Endometrial microvascular endothelial cells (primary cell): ENCODE measurements around the gene PPP4R1. TPM values are rescaled to one million over a fixed set of nuclear protein-coding genes. Genes with fewer than 3 reads are reported as not detected.
"Not testable (repeated sequence)": the region's sequence is repeated elsewhere in the genome, so short reads cannot be mapped to it uniquely, and the experiment has no call there.

Experiments
- in situ Hi-C: cut with HindIII; loops from 2 replicates; pipeline ENCODE4 v1.10.0; 2017; ENCODE audit warnings: low sequenced_read_pairs, low pct_unique_long_range_greater_than_20kb; ENCODE audit errors: inconsistent ontology term
- total RNA-seq: library from RNA; depleted of rRNA; stranded (reverse); fragments of >200 nt; gene quantifications from one replicate; pipeline ENCODE4 v1.2.3, GENCODE V29; 2015; ENCODE audit errors: inconsistent ontology term

The PPP4R1 gene
- total RNA-seq, 1 donor from 2014 or later, result 103 TPM

GRCh38 chr18:9631814-9632496 is 17.6 kb upstream of the PPP4R1 start:
- in situ Hi-C loops, result no loop called here

DNA sequence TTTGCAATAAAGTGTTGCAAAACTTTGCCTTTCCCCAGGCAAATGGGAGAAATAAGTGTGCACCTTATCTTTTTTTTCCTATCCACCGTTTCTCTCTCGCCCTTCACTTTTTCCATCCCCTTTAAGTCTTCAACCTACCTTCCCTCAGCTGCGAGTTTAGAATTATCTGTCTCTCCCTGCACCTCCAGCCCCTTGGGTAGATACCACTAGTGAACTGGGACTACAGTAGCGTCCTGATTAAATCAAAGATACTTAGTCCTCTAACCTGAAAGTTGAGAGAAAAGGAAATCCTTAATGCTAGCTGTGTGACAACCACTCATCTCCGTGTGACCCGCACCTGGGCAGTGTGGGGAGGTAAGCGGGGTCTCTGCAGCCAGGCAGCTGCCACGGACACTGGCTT is 16.1 kb upstream of the PPP4R1 start:
- in situ Hi-C loops, result no loop called here

DNA sequence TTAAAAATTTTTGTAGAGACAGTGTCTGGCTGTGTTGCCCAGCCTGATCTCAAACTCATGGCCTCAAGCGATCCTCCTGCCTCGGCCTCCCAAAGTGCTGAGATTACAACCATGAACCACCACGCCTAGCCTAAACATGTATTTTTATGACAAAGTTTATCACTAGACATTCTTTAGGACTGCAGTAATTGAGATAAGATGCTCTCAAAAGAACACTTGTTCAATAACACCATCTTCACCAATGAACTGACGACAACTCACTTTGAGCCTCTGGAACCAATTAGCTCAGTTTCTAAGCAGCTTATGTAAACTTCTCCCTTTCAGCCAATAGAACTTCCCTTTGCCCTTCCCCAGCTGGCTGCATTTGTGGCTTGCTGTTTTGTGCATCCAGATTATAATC is 15.3 kb upstream of the PPP4R1 start:
- in situ Hi-C loops, result no loop called here

DNA sequence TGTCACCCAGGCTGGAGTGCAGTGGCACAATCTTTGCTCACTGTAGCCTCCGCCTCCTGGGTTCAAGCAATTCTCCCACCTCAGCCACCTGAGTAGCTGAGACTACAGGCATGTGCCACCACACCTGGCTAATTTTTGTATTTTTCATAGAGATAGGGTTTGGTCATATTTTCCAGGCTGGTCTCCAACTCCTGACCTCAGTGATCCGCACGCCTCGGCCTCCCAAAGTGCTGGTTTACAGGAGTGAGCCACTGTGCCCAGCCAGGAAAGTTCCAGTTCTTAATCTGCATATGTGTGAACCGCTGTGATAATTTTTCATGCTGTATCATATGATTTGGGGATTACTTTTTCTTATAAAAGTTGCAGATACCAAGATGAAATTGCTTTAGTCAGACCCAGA is 14.6 kb upstream of the PPP4R1 start:
- in situ Hi-C loops, result no loop called here

DNA sequence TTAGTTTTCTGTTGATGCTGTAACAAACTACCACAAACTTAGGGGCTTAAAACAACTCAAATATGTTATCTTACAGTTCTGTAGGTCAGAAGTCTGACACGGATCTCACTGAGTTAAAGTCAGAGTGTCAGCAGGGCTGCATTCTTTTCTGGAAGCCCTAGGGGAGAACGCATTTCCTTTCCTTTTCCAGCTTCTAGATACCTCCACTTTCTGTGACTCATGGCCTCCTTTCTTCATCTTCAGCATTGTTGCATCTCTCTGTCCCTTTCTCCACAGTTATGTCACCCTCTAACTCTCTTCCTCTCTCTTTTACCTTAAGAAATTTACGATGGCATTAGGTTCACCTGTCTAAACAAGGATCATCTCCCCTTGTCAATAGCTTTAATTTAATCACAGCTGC is 13.3 kb upstream of the PPP4R1 start:
- in situ Hi-C loops, result no loop called here

GRCh38 chr18:9619990-9620389 is 5.6 kb upstream of the PPP4R1 start:
- in situ Hi-C loops, result no loop called here

- in situ Hi-C loops, result no loop called here
Measured at GRCh38 chr18:9619545-9619944, 5.2 kb upstream of the PPP4R1 start.

GRCh38 chr18:9619056-9619455 is 4.7 kb upstream of the PPP4R1 start:
- in situ Hi-C loops, result no loop called here

DNA sequence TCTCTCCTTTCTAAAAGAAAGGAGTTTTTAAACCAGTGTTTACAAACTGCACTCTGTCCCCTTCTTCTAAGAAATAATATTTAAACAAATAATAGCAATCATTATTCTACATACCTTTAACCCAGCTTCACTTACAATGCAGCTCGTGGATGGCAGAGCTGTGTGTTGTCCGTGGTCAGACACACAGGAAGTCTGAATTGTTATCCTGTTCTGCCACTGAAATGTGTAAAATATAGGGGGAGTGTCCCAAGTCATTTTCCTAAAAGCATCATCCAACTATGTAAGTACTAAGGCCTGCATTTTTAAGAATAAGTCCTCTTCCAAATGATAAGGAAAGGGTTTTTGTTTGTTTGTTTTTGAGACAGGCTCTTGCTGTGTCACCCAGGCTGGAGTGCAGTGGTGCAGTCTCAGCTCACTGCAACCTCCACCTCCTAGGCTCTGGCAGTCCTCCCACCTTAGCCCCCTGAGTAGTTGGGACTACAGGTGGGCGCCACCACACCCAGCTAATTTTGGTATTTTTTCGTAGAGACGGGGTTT is 2.7 kb upstream of the PPP4R1 start:
- in situ Hi-C loops, result no loop called here

GRCh38 chr18:9616049-9616448 is 1.7 kb upstream of the PPP4R1 start:
- in situ Hi-C loops, result no loop called here

DNA sequence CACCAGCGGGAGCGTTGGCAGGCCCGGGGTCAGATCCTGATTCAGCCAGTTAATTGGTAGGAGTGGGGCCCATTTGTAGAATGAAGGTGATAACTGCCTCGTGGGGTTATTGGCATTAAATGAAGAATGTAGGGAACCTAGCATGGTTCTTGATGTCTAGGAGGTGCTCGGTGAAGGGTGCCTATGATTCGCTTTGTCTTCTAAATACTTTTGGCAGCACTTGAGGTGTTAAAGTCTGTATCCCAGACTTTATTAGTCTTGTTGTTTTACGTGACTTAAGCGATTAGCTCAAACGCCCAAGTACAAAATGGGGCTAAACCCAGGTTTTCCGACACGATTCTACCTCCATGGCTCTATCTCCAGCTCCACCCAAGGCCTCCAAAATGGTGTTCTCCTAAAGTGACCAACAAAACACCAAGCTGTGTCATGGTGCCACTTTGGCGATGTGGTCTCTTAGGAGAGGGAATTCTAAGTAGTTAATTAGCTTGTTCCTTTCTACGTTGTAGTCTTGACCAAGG is 980 bp upstream of the PPP4R1 start:
- in situ Hi-C loops, result no loop called here

GRCh38 chr18:9613550-9614400 is 584 bp downstream of the PPP4R1 start:
- in situ Hi-C loops, result no loop called here

DNA sequence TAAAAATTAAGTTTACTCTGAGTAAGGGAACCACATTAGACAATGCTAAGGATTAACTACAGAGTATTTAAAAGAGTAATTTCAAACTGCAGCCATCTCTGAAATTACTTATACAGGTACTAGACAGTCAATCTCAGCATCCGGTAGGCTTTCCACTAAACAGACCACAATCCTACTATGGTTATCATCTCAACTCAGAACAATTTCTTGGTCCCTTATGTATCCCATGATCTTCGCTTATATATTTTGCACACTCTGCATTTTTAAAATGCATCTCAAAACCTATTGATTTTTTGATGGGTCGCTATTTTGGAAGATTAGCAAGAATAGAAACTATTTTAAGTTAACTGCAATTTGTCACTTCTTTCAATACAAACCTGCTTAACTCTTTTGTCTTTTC is 1.4 kb downstream of the PPP4R1 start:
- in situ Hi-C loops, result no loop called here

GRCh38 chr18:9612215-9612830 is 2.0 kb downstream of the PPP4R1 start:
- in situ Hi-C loops, result no loop called here

- in situ Hi-C loops, result no loop called here
Measured at GRCh38 chr18:9609190-9609589, 5.2 kb downstream of the PPP4R1 start.

- in situ Hi-C loops, result no loop called here
Measured at GRCh38 chr18:9608728-9609127, 5.6 kb downstream of the PPP4R1 start.

- in situ Hi-C loops, result no loop called here
Measured at GRCh38 chr18:9608298-9608697, 6.1 kb downstream of the PPP4R1 start.

DNA sequence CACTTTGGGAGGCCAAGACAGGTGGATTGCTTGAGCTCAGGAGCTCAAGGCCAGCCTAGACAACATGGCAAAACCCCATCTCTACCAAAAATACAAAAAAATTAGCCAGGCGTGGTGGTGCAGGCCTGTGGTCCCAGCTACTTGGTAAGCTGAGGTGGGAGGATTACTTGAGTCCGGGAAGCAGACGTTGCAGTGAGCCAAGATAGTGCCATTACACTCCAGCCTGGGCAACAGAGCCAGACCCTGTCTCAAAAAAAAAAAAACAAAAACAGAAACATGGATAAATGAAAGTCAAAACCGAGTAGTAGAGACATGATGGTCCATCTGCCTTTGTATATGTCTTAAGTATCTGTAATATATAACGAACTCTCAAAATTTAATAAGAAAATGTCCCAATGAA is 7.2 kb downstream of the PPP4R1 start:
- in situ Hi-C loops, result not testable (repeated sequence)

DNA sequence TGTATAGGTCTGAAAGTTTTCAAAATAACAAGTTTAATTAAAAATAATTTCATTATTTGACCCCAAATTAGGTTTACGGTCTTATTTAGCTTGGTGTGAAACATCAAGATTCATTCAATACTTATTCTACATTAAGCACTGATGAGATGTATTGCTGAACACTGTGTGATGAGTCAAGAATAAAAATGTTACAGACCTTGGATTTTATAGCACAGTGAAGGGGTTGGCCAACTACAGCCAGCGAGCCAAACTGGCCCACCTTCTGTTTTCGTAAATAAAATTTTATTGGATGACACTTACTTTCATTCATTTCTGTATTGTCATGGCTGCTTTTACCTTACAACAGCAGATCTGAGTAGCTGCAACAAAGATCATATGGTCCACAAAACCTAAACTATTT is 8.3 kb downstream of the PPP4R1 start:
- in situ Hi-C loops, result no loop called here

GRCh38 chr18:9604348-9604747 is 10.0 kb downstream of the PPP4R1 start:
- in situ Hi-C loops, result no loop called here
